Measurements from ENCODE around the gene CACNA1C.

The CACNA1C gene

GRCh38 chr12:2325519-2325918, 272.7 kb downstream of the CACNA1C start:
- no peak overlapping the region for H3K27ac ChIP-seq
- POLR2A ChIA-PET (ENCODE audit: low non-redundant PET), result no interaction called here
- no peak for DNase-seq (ENCODE audit: low spot score)
- CTCF ChIA-PET, result no interaction called here
- no peak for TF ChIP-seq CTCF (conservative IDR thresholded peaks at IDR 0.05; ENCODE audit: low read depth)

- TF ChIP-seq CTCF (conservative IDR thresholded peaks at IDR 0.05; ENCODE audit: low read depth), result no peak
- H3K27ac ChIP-seq, result no peak overlapping the region
- POLR2A ChIA-PET (ENCODE audit: low non-redundant PET), result no interaction called here
- CTCF ChIA-PET, result interaction anchor here (0.6 kb wide), 1 partner anchor 743 kb away, joined by 4 read pairs; no protein-coding TSS in a partner anchor
- no peak for DNase-seq (ENCODE audit: low spot score)
Observed at GRCh38 chr12:2326470-2326869, 273.7 kb downstream of the CACNA1C start.

GRCh38 chr12:2328661-2329060, 275.9 kb downstream of the CACNA1C start:
- TF ChIP-seq CTCF (conservative IDR thresholded peaks at IDR 0.05; ENCODE audit: low read depth), result no peak
- DNase-seq (ENCODE audit: low spot score), result no peak
- ChIA-PET CTCF (interaction anchor here (0.7 kb wide), 1 partner anchor 401 kb away, joined by 3 read pairs; no protein-coding TSS in a partner anchor), POLR2A (ENCODE audit: low non-redundant PET) (no interaction called here)
- H3K27ac ChIP-seq, result no peak overlapping the region

GRCh38 chr12:2329661-2330210, 276.9 kb downstream of the CACNA1C start:
- H3K27ac ChIP-seq, result no peak overlapping the region
- CTCF ChIA-PET, result interaction anchor here (0.7 kb wide), 2 partner anchors 402 to 884 kb away, joined by 3 read pairs; no protein-coding TSS in a partner anchor
- POLR2A ChIA-PET (ENCODE audit: low non-redundant PET), result no interaction called here
- DNase-seq (ENCODE audit: low spot score), result no peak
- no peak for TF ChIP-seq CTCF (conservative IDR thresholded peaks at IDR 0.05; ENCODE audit: low read depth)

GRCh38 chr12:2332236-2332635, 279.4 kb downstream of the CACNA1C start:
- CTCF ChIA-PET, result no interaction called here
- DNase-seq (ENCODE audit: low spot score), result no peak
- no peak overlapping the region for H3K27ac ChIP-seq
- TF ChIP-seq CTCF (conservative IDR thresholded peaks at IDR 0.05; ENCODE audit: low read depth), result no peak
- POLR2A ChIA-PET (ENCODE audit: low non-redundant PET), result no interaction called here

- H3K27ac ChIP-seq, result no peak overlapping the region
- CTCF ChIA-PET, result no interaction called here
- DNase-seq (ENCODE audit: low spot score), result no peak
- no peak for TF ChIP-seq CTCF (conservative IDR thresholded peaks at IDR 0.05; ENCODE audit: low read depth)
- POLR2A ChIA-PET (ENCODE audit: low non-redundant PET), result no interaction called here
Observed at GRCh38 chr12:2332947-2333346, 280.2 kb downstream of the CACNA1C start.

All from RWPE1 (cell line).